Esophagus (tissue), 2 donors: ENCODE data around the gene FAM149B1. TPM values are rescaled to one million over a fixed set of nuclear protein-coding genes. Genes with fewer than 3 reads are reported as not detected.

Experiments used
- H3K27ac ChIP-seq, 2 donors: one replicate each; pipeline ENCODE4 v1.5.1; 2013; ENCODE audit warnings: low read depth in 2 of 2, mild to moderate bottlenecking in 2 of 2, inconsistent platforms in 1 of 2, low read length in 1 of 2, moderate library complexity in 1 of 2
- H3K27me3 ChIP-seq, 2 donors: one replicate each; pipeline ENCODE4 v1.6.1; 2013; ENCODE audit warnings: low read length in 2 of 2, control low read depth in 1 of 2, mild to moderate bottlenecking in 1 of 2; ENCODE audit not compliant: insufficient read depth in 2 of 2, control insufficient read depth in 1 of 2
- H3K36me3 ChIP-seq, 2 donors: one replicate each; pipeline ENCODE4 v1.6.1; 2013; ENCODE audit warnings: low read length in 1 of 2; ENCODE audit not compliant: control insufficient read depth in 2 of 2, insufficient read depth in 2 of 2
- H3K4me1 ChIP-seq, 2 donors: one replicate each; pipeline ENCODE4 v1.6.1; 2013; ENCODE audit warnings: low read length in 1 of 2; ENCODE audit not compliant: control insufficient read depth in 2 of 2, insufficient read depth in 2 of 2
- H3K4me3 ChIP-seq, 2 donors: one replicate each; pipeline ENCODE4 v1.5.1; 2013; ENCODE audit warnings: low read length in 2 of 2, mild to moderate bottlenecking in 2 of 2, low read depth in 1 of 2, moderate library complexity in 1 of 2
- H3K9me3 ChIP-seq, 2 donors: one replicate each; pipeline ENCODE4 v1.6.1; 2013; ENCODE audit warnings: mild to moderate bottlenecking in 2 of 2, low read depth in 1 of 2, low read length in 1 of 2, moderate library complexity in 1 of 2; ENCODE audit not compliant: control insufficient read depth in 2 of 2, insufficient read depth in 1 of 2
- WGBS, 2 donors: extraction: QIAGEN DNeasy Blood & Tissue Kit; methylation state at CpG; one replicate each; pipeline ENCODE4 v1.1.7; 2013; 5-methylcytosine and 5-hydroxymethylcytosine counted together
- polyA plus RNA-seq, 2 donors: library from polyadenylated mRNA; stranded (reverse); fragments of 200-250 nt; gene quantifications; one replicate each; pipeline ENCODE4 v1.2.3, GENCODE V29; 2013
- donor health status: healthy with polysubstance abuse.
- donor health status: Bipolar disorder and iron deficiency.

FAM149B1 gene
- polyA plus RNA-seq, 2 donors = 9.4 to 21.7 TPM

DNA sequence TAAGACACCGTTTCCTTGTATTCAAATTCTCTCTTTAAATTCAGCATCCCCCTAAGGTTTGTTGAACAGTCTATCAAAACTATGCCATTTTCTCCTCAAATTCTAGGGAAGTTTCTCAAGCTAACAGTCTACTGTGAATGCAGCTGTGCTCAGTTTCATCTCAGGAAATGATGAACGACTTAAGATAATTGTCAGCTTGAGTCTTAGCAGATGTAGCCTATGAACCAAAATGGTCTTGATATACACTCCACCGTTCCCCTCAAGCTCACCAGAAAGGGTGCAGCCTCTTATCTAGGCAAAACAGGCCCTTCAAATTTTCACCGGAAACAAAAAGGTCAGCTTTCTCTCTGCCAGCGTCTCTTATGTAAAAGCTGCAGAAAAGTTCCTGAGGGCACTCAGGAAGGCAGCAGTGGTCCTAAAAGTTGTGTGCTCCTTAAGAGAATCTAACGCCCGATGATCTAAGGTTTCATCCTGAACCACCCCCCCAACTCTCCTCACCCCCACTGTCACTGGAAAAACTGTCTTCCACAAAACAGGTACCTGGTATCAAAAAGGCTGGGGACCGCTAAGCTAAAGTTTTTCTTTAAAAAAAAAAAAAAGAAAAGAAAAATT, 77.1 kb downstream of the FAM149B1 start:
- no peaks in the 10 kb centered on the region for H3K27me3 ChIP-seq
- 55% methylated on average over 8 of the region's 8 CpGs for WGBS, 2 donors
- no peak overlapping the region for H3K4me3 ChIP-seq
- peaks cover 0 to 2% of the 10 kb centered on the region in 2 donors for H3K36me3 ChIP-seq
- H3K9me3 ChIP-seq = no peaks in the 10 kb centered on the region
- H3K4me1 ChIP-seq = no peaks in the 10 kb centered on the region
- no peak overlapping the region for H3K27ac ChIP-seq

DNA sequence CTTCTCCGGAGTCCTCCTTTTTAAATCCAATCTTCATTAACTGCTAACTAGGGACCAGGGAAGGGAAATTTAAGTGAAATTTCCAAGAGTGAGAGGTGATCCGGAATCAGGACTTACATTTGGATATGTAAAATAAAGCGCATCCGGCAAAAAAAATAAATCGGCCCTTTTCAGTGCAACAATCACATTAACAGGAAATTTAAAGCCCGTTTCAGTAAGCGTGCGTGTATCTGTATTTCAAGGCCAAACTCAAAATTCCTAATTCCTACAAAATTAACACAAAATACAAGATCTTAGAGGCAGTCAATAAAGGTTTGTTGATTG, 78.4 kb downstream of the FAM149B1 start:
- H3K4me3 ChIP-seq = peak overlapping the region; percentile 86 to 90
- H3K27ac ChIP-seq = peak overlapping the region; percentile 96 to 98
- no peaks in the 10 kb centered on the region for H3K4me1 ChIP-seq
- 2% methylated on average over 8 of the region's 8 CpGs for WGBS, 2 donors
- no peaks in the 10 kb centered on the region for H3K9me3 ChIP-seq
- peaks cover 2 to 4% of the 10 kb centered on the region in 2 donors for H3K36me3 ChIP-seq
- H3K27me3 ChIP-seq = no peaks in the 10 kb centered on the region

DNA sequence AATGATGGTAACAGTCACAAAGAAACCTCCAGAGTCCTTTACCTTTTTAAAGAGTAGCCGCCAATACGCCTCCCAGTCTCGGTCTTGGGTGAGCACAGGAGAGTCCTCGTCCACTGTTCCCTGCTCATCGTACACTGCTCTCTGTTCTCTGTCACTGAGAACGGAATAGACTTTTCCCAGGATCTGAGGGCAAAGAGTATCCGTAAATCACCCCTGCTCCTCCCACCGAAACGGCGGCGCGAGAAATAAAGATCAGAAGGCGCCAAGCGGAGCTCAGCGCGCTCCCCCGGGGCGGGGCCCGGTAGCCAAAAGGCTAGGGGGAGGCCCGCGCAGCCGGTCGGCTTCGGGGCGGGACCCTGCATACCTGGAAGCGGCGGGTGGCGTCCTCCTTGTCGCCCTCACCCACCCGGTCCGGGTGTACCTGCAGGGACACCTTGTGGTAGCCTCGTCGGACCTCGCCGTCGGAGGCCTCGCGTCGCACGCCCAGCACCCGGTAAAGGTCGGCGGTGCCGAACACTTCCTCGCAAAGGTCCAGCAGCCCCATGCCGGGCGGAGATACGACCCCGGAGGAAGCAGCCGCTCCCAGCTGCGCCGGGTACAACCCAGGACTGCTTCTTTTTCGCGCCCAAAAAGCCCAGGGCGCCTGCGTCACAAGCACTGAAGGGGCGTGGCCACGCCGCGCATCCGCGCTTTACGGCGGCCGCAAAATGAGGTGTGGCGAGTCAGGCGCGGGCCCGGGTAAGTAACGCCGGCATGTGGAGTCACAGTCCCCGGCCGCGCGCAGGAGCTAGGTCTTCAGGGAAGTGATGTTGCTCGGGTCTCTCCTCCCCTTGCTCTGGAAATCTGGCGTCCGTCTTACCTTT, 79.0 kb downstream of the FAM149B1 start, which contains the start of gene DNAJC9:
Gene DNAJC9, minus strand, starts transcription at position 610 of the 863 bp plus-strand sequence. Its CDS starts 66 bp downstream, at position 544.
- H3K4me1 ChIP-seq = peaks cover 4 to 5% of the 10 kb centered on the region in 2 donors
- no peaks in the 10 kb centered on the region for H3K27me3 ChIP-seq
- 0 to 1% methylated on average over 78 of the region's 78 CpGs for WGBS, 2 donors
- H3K4me3 ChIP-seq = peak within 1 kb of the TSS; percentile 86 to 90
- peak within 1 kb of the TSS; percentile 96 to 98 for H3K27ac ChIP-seq
- H3K36me3 ChIP-seq = peaks cover 2 to 4% of the 10 kb centered on the region in 2 donors
- H3K9me3 ChIP-seq = no peaks in the 10 kb centered on the region

DNA sequence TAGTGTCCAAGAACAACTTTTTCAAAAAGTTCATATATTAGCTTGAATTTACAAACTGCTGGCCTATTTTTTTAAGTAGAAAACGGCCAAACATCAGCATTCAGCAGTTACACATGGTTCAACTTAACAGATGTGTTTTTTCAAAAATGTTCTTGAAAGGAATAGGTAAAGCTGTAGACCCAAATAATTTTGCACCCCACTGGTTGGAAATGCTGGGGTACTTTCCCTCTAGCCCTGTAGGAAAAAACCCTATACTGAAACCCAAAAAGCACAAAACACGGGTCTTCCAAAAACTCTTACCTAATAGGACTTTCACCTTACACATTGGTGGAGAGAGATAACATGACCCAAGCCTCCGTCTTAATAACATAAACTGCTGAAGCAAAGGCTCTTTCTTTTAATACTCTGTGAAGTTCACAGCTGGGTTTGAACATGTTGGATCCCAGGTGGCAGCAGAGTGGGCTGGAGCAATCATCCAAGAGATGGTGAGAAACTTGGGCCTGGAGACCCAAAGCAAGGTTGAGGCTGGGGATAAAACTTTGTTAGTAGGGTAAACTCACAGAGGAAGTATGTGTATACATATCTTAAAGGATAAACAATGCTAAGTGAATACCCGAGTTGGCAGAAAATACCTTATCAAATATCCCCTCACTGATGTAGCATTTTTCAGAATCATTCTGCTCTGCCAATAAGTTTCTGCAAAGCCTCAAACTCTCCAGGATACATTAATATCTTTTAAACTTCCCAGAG, 79.8 kb downstream of the FAM149B1 start:
- Histone ChIP-seq H3K27ac (peak overlapping the region; percentile 62 to 98), H3K36me3 (peaks cover 0 to 4% of the 10 kb centered on the region in 2 donors), H3K9me3 (no peaks in the 10 kb centered on the region), H3K4me1 (peaks cover 4 to 5% of the 10 kb centered on the region in 2 donors), H3K4me3 (peak overlapping the region; percentile 86 to 90), H3K27me3 (no peaks in the 10 kb centered on the region)
- WGBS, 2 donors = 23 to 25% methylated on average over 4 of the region's 4 CpGs

DNA sequence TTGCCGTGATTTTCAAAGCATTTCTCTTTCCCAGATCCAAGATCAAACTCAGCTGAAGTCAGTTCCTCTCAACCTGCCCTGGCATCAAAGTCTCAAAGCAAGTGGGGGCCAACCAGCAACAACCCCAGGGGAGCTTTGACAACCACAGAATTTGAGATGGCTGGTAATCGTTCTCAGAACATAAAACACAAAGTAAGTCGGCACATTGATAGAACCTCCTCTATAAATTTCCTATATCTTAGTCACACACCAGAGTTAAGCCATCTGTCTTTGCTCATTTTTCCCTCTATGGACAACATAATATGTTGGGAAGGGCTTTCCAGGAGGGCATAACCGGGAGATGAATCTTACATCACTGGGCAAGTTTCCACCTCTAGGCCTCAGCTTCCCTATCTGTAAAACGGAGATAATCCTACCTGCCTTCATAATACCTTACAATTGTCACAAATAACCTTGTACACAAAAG, 80.4 kb downstream of the FAM149B1 start:
- 70 to 73% methylated on average over 5 of the region's 5 CpGs for WGBS, 2 donors
- Histone ChIP-seq H3K27ac (no peak overlapping the region), H3K4me1 (peaks cover 4 to 5% of the 10 kb centered on the region in 2 donors)

DNA sequence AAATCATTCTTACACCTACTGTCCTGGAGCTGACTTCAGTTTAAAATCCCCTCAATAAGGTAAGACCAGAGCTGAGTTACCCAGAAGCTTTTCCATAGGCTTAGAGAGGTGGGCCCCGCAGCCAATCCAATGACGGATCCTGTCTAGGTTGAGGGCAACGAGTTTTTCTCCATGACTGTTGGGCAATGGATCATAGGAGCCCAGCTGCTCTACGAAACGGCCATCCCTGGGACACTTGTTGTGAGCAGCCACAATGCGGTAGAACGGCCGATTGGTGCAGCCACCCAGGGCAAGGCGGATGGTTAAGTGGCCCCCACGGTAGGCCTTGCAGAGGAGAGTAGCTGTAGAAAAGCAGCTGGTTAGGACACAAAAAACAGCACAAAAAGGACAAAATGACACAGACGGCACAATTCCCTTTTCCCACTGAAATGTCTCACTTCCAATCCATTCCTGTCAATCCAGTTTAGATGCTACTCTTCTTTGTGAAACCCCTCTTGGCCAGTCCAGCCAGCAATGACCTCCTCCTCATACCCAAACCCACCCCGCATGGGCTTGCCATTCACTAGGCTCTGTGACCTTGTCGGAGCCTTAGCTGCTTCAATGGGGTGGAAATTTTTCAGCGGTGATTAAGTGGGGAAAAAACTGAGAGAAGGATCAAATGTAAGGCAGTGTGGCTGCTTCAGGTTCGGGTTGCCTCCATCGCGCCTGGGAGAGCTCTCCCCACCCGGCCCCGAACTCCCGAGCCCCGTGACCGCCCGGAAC, 83.9 kb downstream of the FAM149B1 start:
- peak overlapping the region; percentile 93 to 95 for H3K27ac ChIP-seq
- H3K36me3 ChIP-seq = peaks cover 0 to 4% of the 10 kb centered on the region in 2 donors
- 12 to 14% methylated on average over 23 of the region's 23 CpGs for WGBS, 2 donors
- H3K9me3 ChIP-seq = no peaks in the 10 kb centered on the region
- peak overlapping the region; percentile 72 to 83 for H3K4me3 ChIP-seq
- H3K27me3 ChIP-seq = no peaks in the 10 kb centered on the region
- H3K4me1 ChIP-seq = peaks cover 4 to 5% of the 10 kb centered on the region in 2 donors

More for the DNA sequence above, 80.4 kb downstream of the FAM149B1 start:
- H3K27me3 ChIP-seq = no peaks in the 10 kb centered on the region
- no peak overlapping the region for H3K4me3 ChIP-seq
- no peaks in the 10 kb centered on the region for H3K9me3 ChIP-seq
- H3K36me3 ChIP-seq = peaks cover 0 to 4% of the 10 kb centered on the region in 2 donors

DNA sequence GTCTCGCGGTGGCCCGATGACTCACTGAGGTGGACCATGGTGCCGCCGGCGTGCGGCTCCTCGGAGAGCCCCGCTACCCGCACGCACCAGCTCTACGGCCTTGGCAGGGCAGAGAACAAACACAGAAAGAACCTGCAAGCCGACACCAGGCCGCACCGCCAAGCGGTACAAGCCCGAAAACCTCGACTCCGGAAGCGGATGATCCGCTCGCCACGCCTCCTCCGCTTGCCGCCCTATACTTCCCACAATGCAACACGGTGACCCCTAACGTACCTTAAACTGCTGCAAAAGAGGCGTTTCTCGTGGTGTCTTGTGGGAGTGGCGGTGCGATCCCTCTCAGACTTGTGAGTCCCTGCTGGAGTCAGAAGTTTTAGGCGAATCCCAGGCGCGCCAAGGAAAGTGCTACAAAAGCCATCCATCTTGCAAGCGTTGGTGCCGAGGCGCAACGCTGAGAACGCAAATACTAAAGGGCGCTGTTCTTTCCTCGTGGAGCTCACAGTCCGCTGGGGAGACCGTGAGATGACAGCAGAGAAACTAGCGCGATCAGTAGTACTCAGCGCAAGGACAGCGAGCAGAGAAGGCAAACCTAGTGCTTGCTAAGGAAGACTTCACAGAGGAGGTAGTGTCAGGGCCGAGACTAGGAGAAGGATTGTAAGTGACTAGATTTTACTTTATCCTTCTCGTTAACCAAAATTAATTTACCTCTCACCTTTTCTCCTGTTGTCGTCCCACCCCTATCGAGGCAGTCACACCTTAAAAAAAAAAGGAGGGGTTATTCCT, 84.7 kb downstream of the FAM149B1 start, which contains the start of gene MRPS16:
Gene MRPS16, minus strand, starts transcription at position 200 of the 780 bp plus-strand sequence. Its CDS starts 162 bp downstream, at position 38.
- Histone ChIP-seq H3K36me3 (peaks cover 0 to 4% of the 10 kb centered on the region in 2 donors), H3K27ac (peak within 1 kb of the TSS; percentile 93 to 95), H3K27me3 (no peaks in the 10 kb centered on the region), H3K4me3 (peak within 1 kb of the TSS; percentile 72 to 83), H3K4me1 (peaks cover 4 to 5% of the 10 kb centered on the region in 2 donors), H3K9me3 (no peaks in the 10 kb centered on the region)
- WGBS, 2 donors = 0% methylated on average over 51 of the region's 51 CpGs

DNA sequence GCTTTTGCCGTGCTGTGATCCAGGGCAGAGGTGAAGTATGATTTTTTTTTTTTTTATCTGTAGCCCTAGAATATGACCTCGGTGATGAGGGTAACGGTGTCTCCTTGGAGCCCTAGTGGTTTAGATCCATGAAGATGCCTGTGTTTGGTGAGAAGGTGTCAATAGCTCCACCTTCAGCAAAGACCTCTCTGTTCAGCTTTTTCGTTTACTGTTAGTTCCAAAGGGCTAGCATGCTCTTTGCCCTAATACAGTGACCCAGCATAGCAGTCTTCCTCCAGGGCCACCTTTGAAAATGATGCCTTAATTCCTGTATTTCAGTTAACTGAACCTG, 85.3 kb downstream of the FAM149B1 start:
- Histone ChIP-seq H3K4me3 (peak overlapping the region; percentile 72 to 83), H3K9me3 (no peaks in the 10 kb centered on the region), H3K27me3 (no peaks in the 10 kb centered on the region), H3K4me1 (peaks cover 4 to 5% of the 10 kb centered on the region in 2 donors), H3K36me3 (peaks cover 0 to 4% of the 10 kb centered on the region in 2 donors), H3K27ac (peak overlapping the region; percentile 93 to 95)
- WGBS, 2 donors = 0 to 1% methylated on average over 4 of the region's 4 CpGs
